ENCODE data around the gene IFNGR2. TPM values are rescaled to one million over a fixed set of nuclear protein-coding genes. Genes with fewer than 3 reads are reported as not detected.

IFNGR2 gene
- total and polyA plus RNA-seq, 2 of the 13 experiments (the other 11 are each of a cell fraction or from before 2014, with no cell fraction given), result 61.3 to 117 TPM

DNA sequence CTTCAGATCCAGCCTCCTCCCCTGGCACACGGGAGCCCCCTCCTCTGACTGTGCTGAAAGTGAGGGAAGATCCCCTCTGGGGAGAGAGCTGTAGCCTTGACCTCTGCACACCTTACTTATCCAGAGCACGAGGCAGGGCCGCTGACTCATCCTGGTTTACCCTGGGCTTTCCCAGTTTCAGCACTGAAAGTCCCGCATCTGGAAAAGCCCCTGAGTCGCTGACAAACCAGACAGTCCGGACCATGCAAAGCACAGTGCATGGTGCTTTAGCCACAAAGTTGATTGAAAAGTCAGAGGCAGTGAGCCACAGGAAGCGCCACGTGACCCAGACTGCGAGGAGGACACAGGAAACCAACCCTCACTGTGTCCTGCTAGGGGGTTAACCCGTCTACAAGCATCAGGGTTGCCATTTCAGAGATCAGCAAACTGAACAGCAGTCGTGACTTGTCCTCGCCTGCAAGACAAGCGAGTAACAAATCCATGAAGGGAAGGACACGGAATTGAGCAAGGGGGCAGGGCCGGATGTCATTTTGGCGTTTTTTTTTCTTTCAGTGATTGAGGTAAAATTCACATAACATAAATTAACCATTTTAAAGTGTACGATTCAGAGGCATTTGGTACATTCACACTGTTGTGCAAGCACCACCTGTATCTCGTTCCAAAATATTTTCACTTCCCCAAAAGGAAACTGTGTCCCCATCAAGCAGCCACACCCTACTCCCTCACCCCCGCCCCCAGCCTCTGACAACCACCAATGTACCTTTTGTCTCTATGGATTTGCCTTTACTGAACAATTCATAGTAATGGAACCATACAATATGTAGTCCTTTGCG is 19.9 kb upstream of the IFNGR2 start (continued):
- TF ChIP-seq AHDC1 (CRISPR knock-in tag; IDR thresholded peaks at IDR 0.05; ENCODE audit: borderline replicate concordance), result peak; percentile 59; the same call in 1 of the 2 replicates
- TF ChIP-seq, protein P1, sequence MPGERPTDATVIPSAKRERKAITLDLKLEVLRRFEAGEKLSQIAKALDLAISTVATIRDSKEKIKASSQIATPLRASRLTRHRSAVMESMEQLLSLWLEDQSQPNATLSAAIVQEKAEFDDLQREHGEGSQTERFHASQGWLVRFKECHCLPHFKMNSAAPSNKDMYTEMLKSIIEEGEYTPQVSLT (CRISPR knock-in tag; IDR thresholded peaks at IDR 0.05; ENCODE audit: borderline replicate concordance, low read depth), result no peak
- TF ChIP-seq, protein P2, sequence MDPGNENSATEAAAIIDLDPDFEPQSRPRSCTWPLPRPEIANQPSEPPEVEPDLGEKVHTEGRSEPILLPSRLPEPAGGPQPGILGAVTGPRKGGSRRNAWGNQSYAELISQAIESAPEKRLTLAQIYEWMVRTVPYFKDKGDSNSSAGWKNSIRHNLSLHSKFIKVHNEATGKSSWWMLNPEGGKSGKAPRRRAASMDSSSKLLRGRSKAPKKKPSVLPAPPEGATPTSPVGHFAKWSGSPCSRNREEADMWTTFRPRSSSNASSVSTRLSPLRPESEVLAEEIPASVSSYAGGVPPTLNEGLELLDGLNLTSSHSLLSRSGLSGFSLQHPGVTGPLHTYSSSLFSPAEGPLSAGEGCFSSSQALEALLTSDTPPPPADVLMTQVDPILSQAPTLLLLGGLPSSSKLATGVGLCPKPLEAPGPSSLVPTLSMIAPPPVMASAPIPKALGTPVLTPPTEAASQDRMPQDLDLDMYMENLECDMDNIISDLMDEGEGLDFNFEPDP (CRISPR knock-in tag; conservative IDR thresholded peaks at IDR 0.05), result no peak
- TF ChIP-seq EEA1 (CRISPR knock-in tag; IDR thresholded peaks at IDR 0.05; ENCODE audit: borderline replicate concordance), result no peak
- TF ChIP-seq ZNF44 (CRISPR knock-in tag; IDR thresholded peaks at IDR 0.05), result 0 out of 2 replicates have a peak, but pooled peaks have one; percentile 55
- no peak for TF ChIP-seq THAP8 (CRISPR knock-in tag; IDR thresholded peaks at IDR 0.05; ENCODE audit: borderline replicate concordance)
- TF ChIP-seq SATB2 (CRISPR knock-in tag; IDR thresholded peaks at IDR 0.05), result no peak
- TF ChIP-seq, protein P3, sequence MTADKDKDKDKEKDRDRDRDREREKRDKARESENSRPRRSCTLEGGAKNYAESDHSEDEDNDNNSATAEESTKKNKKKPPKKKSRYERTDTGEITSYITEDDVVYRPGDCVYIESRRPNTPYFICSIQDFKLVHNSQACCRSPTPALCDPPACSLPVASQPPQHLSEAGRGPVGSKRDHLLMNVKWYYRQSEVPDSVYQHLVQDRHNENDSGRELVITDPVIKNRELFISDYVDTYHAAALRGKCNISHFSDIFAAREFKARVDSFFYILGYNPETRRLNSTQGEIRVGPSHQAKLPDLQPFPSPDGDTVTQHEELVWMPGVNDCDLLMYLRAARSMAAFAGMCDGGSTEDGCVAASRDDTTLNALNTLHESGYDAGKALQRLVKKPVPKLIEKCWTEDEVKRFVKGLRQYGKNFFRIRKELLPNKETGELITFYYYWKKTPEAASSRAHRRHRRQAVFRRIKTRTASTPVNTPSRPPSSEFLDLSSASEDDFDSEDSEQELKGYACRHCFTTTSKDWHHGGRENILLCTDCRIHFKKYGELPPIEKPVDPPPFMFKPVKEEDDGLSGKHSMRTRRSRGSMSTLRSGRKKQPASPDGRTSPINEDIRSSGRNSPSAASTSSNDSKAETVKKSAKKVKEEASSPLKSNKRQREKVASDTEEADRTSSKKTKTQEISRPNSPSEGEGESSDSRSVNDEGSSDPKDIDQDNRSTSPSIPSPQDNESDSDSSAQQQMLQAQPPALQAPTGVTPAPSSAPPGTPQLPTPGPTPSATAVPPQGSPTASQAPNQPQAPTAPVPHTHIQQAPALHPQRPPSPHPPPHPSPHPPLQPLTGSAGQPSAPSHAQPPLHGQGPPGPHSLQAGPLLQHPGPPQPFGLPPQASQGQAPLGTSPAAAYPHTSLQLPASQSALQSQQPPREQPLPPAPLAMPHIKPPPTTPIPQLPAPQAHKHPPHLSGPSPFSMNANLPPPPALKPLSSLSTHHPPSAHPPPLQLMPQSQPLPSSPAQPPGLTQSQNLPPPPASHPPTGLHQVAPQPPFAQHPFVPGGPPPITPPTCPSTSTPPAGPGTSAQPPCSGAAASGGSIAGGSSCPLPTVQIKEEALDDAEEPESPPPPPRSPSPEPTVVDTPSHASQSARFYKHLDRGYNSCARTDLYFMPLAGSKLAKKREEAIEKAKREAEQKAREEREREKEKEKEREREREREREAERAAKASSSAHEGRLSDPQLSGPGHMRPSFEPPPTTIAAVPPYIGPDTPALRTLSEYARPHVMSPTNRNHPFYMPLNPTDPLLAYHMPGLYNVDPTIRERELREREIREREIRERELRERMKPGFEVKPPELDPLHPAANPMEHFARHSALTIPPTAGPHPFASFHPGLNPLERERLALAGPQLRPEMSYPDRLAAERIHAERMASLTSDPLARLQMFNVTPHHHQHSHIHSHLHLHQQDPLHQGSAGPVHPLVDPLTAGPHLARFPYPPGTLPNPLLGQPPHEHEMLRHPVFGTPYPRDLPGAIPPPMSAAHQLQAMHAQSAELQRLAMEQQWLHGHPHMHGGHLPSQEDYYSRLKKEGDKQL (CRISPR knock-in tag; IDR thresholded peaks at IDR 0.05; ENCODE audit: low read depth), result no peak
- TF ChIP-seq, protein P4, sequence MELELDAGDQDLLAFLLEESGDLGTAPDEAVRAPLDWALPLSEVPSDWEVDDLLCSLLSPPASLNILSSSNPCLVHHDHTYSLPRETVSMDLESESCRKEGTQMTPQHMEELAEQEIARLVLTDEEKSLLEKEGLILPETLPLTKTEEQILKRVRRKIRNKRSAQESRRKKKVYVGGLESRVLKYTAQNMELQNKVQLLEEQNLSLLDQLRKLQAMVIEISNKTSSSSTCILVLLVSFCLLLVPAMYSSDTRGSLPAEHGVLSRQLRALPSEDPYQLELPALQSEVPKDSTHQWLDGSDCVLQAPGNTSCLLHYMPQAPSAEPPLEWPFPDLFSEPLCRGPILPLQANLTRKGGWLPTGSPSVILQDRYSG (CRISPR knock-in tag; IDR thresholded peaks at IDR 0.05), result no peak
- no peak for TF ChIP-seq PHF8 (CRISPR knock-in tag; IDR thresholded peaks at IDR 0.05)
- no peak for TF ChIP-seq ELF1 (CRISPR knock-in tag; IDR thresholded peaks at IDR 0.05)
- TF ChIP-seq HNRNPUL1 (IDR thresholded peaks at IDR 0.05; ENCODE audit: low read depth, low read length), result no peak
- TF ChIP-seq HNF4A (CRISPR knock-in tag; IDR thresholded peaks at IDR 0.05), result peak; percentile 80

Measured in HepG2 (cell line).